Mucosa of descending colon (tissue), 3 donors: ENCODE measurements around the gene SMAD4. TPM values are rescaled to one million over a fixed set of nuclear protein-coding genes. Genes with fewer than 3 reads are reported as not detected.
"Not testable (repeated sequence)": the region's sequence is repeated elsewhere in the genome, so short reads cannot be mapped to it uniquely, and the experiment has no call there.

ENCODE experiments used
- ATAC-seq: fragments of 200-7000 bp; cut with Tn5 transposase; one replicate; pipeline ENCODE4 v1.9.1; 2020; ENCODE audit warnings: mild to moderate bottlenecking, moderate library complexity
- DNase-seq, 3 donors: peaks; one replicate each; pipeline ENCODE4 v3.0.0-alpha.2; 2020
- H3K36me3 ChIP-seq: fragments of 200-600 bp; one replicate; pipeline ENCODE4 v1.8.0; 2021; ENCODE audit warnings: low read depth, mild to moderate bottlenecking
- H3K4me1 ChIP-seq: fragments of 200-600 bp; one replicate; pipeline ENCODE4 v1.8.0; 2021; ENCODE audit warnings: low read depth, mild to moderate bottlenecking
- H3K4me3 ChIP-seq: fragments of 200-600 bp; one replicate; pipeline ENCODE4 v1.8.0; 2021; ENCODE audit warnings: mild to moderate bottlenecking
- H3K9me3 ChIP-seq: fragments of 200-600 bp; one replicate; pipeline ENCODE4 v1.8.0; 2021; ENCODE audit warnings: mild to moderate bottlenecking
- CTCF ChIP-seq: fragments of 200-600 bp; IDR thresholded peaks from one replicate; pipeline ENCODE4 v1.8.0; 2022; ENCODE audit warnings: antibody characterized with exemption, mild to moderate bottlenecking
- intact Hi-C, 2 donors: fragments of 100-400 bp; cut with DNase I in 1 of 2; cut with micrococcal nuclease in 1 of 2; formaldehyde crosslinking; loops; one replicate each; pipeline versions ENCODE4 v1.11.0 to v1.11.1; 2022; cut with DNase I, micrococcal nuclease
- total RNA-seq, 3 donors: library from RNA; stranded (reverse); fragmentation: NEBNext Ultra II Directional in 2 of 3; extraction: Animal tissue kit (Norgen Biotek cat#: 25700) in 2 of 3; gene quantifications; one replicate each; pipeline versions ENCODE4 v1.2.1 to v1.2.4, GENCODE V29; 2021 to 2023
- donor health status: DM: no; HTN: no; CAD: no; lungs with moderate emphysema.
- donor health status: DM: no; HTN: no; CAD: no.
- donor health status: DM: no; HTN: yes; CAD: no.

Gene SMAD4
- total RNA-seq, 3 donors from 2014 or later: 78.7 to 131 (median 93.1) TPM

DNA sequence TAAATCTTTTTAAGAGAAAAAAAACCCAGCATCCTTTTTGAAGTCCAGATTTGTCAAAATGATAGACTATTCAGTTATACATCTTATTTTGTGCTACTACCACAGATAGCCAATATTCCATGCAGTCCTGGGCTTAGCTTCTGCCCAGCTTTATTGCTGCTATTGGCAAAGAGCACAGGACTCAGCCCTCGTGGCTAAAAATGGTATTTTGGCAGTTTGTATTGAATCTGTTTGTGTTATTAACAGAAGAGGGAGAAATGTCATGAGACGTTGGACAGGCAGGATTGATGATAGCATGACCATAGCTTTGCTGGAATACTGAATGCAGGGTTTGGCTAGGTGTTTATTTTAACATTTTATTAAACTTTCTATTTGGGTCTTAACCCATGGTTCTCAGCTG lies 42.8 kb upstream of the SMAD4 start:
- peaks cover 4% of the 10 kb centered on the region for H3K4me1 ChIP-seq
- no peak overlapping the region for H3K4me3 ChIP-seq
- ATAC-seq (no peak), DNase-seq (no peak)
- intact Hi-C loops: no loop called here
- H3K36me3 ChIP-seq: no peaks in the 10 kb centered on the region
- no peak for TF ChIP-seq CTCF
- H3K9me3 ChIP-seq: no peaks in the 10 kb centered on the region

- TF ChIP-seq CTCF: no peak
- Histone ChIP-seq H3K9me3 (no peaks in the 10 kb centered on the region), H3K4me3 (no peak overlapping the region), H3K36me3 (no peaks in the 10 kb centered on the region), H3K4me1 (no peaks in the 10 kb centered on the region)
- intact Hi-C loops: no loop called here
- DNase-seq (no peak), ATAC-seq (no peak)
These were observed 40.3 kb upstream of the SMAD4 start for GRCh38 chr18:50989711-50990110.

- Histone ChIP-seq H3K4me1 (no peaks in the 10 kb centered on the region), H3K36me3 (no peaks in the 10 kb centered on the region), H3K4me3 (no peak overlapping the region), H3K9me3 (no peaks in the 10 kb centered on the region)
- TF ChIP-seq CTCF: no peak
- intact Hi-C loops: no loop called here
- no peak for ATAC-seq
- no peak for DNase-seq
These were observed 37.7 kb upstream of the SMAD4 start for GRCh38 chr18:50992351-50992762.

DNA sequence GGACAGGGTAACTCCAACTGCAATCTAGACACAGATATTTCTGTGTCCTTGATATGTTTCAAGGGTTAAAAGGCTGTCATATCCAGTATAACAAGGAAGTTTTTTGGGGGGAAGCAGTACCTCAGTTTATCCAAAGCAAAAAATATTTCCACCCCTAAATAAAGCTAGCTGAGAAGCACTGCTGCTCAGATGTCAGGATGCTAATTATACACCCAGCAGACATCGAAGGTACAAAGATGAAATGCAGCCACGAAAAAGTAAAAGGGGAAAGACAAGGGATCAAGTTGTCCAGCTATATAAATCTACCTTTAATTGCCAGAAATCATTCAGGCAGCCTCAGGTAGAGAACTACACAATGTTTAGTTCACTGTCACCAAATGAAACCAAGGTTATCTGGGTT lies 36.0 kb upstream of the SMAD4 start:
- DNase-seq (no peak), ATAC-seq (no peak)
- Histone ChIP-seq H3K4me3 (no peak overlapping the region), H3K36me3 (no peaks in the 10 kb centered on the region), H3K9me3 (no peaks in the 10 kb centered on the region), H3K4me1 (no peaks in the 10 kb centered on the region)
- TF ChIP-seq CTCF: no peak
- intact Hi-C loops: no loop called here

DNA sequence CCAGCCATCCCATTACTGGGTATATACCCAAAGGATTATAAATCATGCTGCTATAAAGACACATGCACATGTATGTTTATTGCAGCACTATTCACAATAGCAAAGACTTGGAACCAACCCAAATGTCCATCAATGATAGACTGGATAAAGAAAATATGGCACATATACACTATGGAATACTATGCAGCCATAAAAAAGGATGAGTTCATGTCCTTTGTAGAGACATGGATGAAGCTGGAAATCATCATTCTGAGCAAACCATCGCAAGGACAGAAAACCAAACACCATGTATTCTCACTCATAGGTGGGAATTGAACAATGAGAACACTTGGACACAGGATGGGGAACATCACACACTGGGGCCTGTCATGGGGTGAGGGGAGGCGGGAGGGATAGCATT lies 26.8 kb upstream of the SMAD4 start:
- H3K36me3 ChIP-seq, intact Hi-C loops, H3K4me1 ChIP-seq, H3K4me3 ChIP-seq, ATAC-seq, H3K9me3 ChIP-seq, DNase-seq: not testable (repeated sequence)

DNA sequence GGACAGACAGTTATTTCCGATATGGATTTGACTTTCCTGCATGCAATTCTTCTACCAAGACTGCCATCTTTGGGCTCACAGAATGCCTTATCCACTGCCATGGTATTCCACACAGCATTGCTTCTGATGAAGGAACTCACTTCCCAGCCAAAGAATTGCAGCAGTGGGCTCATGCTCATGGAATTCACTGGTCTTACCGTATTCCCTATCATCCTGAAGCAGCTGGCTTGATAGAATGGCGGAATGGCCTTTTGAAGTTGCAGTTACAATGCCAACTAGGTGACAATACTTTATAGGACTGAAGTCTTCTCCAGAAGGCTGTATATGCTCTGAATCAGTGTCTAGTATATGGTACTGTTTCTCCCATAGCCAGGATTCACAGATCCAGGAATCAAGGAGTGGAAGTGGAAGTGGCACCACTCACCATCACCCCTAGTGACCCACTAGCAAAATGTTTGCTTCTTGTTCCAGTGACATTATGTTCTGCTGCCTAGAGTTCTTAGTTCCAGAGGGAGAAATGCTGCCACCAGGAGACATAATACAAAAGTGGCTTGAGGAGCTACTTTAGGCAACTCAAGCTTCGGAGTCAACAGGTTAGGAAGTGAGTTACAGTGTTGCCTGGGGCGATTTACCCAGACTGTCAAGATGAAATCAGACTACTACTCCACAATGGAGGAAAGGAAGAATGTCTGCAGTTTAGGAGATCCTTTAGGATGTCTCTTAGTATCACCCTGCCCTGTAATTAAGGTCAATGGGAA lies 23.8 kb upstream of the SMAD4 start:
- Histone ChIP-seq H3K36me3 (no peaks in the 10 kb centered on the region), H3K4me3 (no peak overlapping the region), H3K9me3 (no peaks in the 10 kb centered on the region), H3K4me1 (peaks cover 3% of the 10 kb centered on the region)
- TF ChIP-seq CTCF: no peak
- no peak for DNase-seq
- ATAC-seq: no peak
- intact Hi-C loops: no loop called here
